B cell (primary cell): ENCODE results near the gene CRNKL1. TPM values are rescaled to one million over a fixed set of nuclear protein-coding genes. Genes with fewer than 3 reads are reported as not detected.

Experiments used
- ATAC-seq: fragments of 200-7000 bp; cut with Tn5 transposase; one replicate; pipeline ENCODE4 v1.10.0; 2021; ENCODE audit warnings: low read depth, mild to moderate bottlenecking, moderate number of reproducible peaks, moderate library complexity
- CTCF ChIA-PET: fragments of 350-600 bp; sonication (Branson Sonifier 250); formaldehyde crosslinking; loops from one replicate; lab custom pipeline; 2021; ENCODE audit warnings: antibody characterized with exemption, inconsistent platforms; lab: Charles Lee
- POLR2A ChIA-PET: fragments of 350-600 bp; sonication (Branson Sonifier 250); formaldehyde crosslinking; loops from one replicate; lab custom pipeline; 2021; ENCODE audit warnings: antibody characterized with exemption; lab: Charles Lee
- DNase-seq: peaks from one replicate; pipeline ENCODE4 v3.0.0; 2013
- H2AFZ ChIP-seq: 2 replicates; pipeline ENCODE4 v1.6.1; 2012; ENCODE audit warnings: mild to moderate bottlenecking, low read depth, low read length; ENCODE audit not compliant: insufficient read depth, poor library complexity, severe bottlenecking
- H3K27ac ChIP-seq, 2 donors: 1 replicate in 1 of 2; 2 replicates in 1 of 2; pipeline ENCODE4 v1.5.1; 2012 to 2013; ENCODE audit warnings: low read length in 2 of 2, mild to moderate bottlenecking in 2 of 2, moderate library complexity in 1 of 2
- H3K27me3 ChIP-seq, 4 experiments: fragments of 200-600 bp in 1 of 4; sonication (generic) in 1 of 4; replicated peaks in 1 of 4; 1 replicate in 2 of 4; 2 replicates in 2 of 4; pipeline versions ENCODE4 v1.6.1 to v1.7.0; 2013 to 2016; ENCODE audit warnings: low read length in 3 of 4, mild to moderate bottlenecking in 2 of 4, mixed read lengths in 1 of 4, moderate library complexity in 1 of 4; ENCODE audit not compliant: insufficient read depth in 4 of 4, control insufficient read depth in 3 of 4; ENCODE audit errors: control extremely low read depth in 1 of 4
- H3K36me3 ChIP-seq, 2 experiments: replicated peaks in 1 of 2; 1 replicate in 1 of 2; 2 replicates in 1 of 2; pipeline versions ENCODE4 v1.6.1 to v1.7.1; 2013; ENCODE audit warnings: low read length in 1 of 2; ENCODE audit not compliant: insufficient read depth in 2 of 2, control insufficient read depth in 1 of 2; ENCODE audit errors: control extremely low read depth in 1 of 2, extremely low read depth in 1 of 2
- H3K4me1 ChIP-seq, 2 donors: fragments of 200-600 bp in 1 of 2; sonication (generic) in 1 of 2; 1 replicate in 1 of 2; 2 replicates in 1 of 2; pipeline versions ENCODE4 v1.5.1 to v1.6.1; 2013 to 2017; ENCODE audit warnings: low read length in 2 of 2; ENCODE audit not compliant: control insufficient read depth in 2 of 2, insufficient read depth in 2 of 2
- H3K4me2 ChIP-seq: replicated peaks from 2 replicates; pipeline ENCODE3; 2012; ENCODE audit warnings: mild to moderate bottlenecking, low read depth, low read length; ENCODE audit not compliant: poor library complexity, severe bottlenecking
- H3K4me3 ChIP-seq, 5 experiments: fragments of 200-600 bp in 1 of 5; sonication (generic) in 1 of 5; 1 replicate in 3 of 5; 2 replicates in 2 of 5; pipeline versions ENCODE4 v1.5.1 to v1.7.0; 2011 to 2016; ENCODE audit warnings: low read length in 4 of 5, mild to moderate bottlenecking in 4 of 5, low read depth in 2 of 5, control low read depth in 1 of 5, moderate library complexity in 1 of 5; ENCODE audit not compliant: insufficient read depth in 1 of 5; ENCODE audit errors: control extremely low read depth in 1 of 5, extremely low read depth in 1 of 5
- H3K79me2 ChIP-seq: fragments of 200-600 bp; sonication (generic); one replicate; pipeline ENCODE4 v1.6.0; 2016; ENCODE audit warnings: low read length; ENCODE audit not compliant: control insufficient read depth, insufficient read depth
- H3K9ac ChIP-seq: fragments of 200-600 bp; sonication (generic); 2 replicates; pipeline ENCODE4 v1.6.1; 2017; ENCODE audit warnings: mild to moderate bottlenecking, low read length, moderate library complexity
- H3K9me3 ChIP-seq, 3 donors: one replicate each; pipeline versions ENCODE4 v1.6.1 to v1.7.1; 2013; ENCODE audit warnings: low read length in 2 of 3; ENCODE audit not compliant: control insufficient read depth in 2 of 3, insufficient read depth in 1 of 3; ENCODE audit errors: control extremely low read depth in 1 of 3
- H4K20me1 ChIP-seq: 2 replicates; pipeline ENCODE4 v1.6.0; 2012; ENCODE audit warnings: mild to moderate bottlenecking, low read length; ENCODE audit not compliant: insufficient read depth, control insufficient read depth, poor library complexity, severe bottlenecking
- H3K27ac Mint-ChIP-seq: one replicate; pipeline ENCODE4 v1.8.0; 2021; ENCODE audit warnings: mixed read lengths
- H3K27me3 Mint-ChIP-seq: one replicate; pipeline ENCODE4 v1.8.0; 2021; ENCODE audit warnings: mixed read lengths
- H3K4me1 Mint-ChIP-seq: one replicate; pipeline ENCODE4 v1.8.0; 2021; ENCODE audit warnings: mixed read lengths
- H3K4me3 Mint-ChIP-seq: one replicate; pipeline ENCODE4 v1.8.0; 2021; ENCODE audit warnings: mixed read lengths
- H3K9me3 Mint-ChIP-seq: one replicate; pipeline ENCODE4 v1.8.0; 2022; ENCODE audit warnings: mixed read lengths; ENCODE audit not compliant: insufficient read depth
- CTCF ChIP-seq: fragments of 200-600 bp; IDR thresholded peaks from one replicate; pipeline ENCODE4 v1.8.0; 2022; ENCODE audit warnings: antibody characterized with exemption, mild to moderate bottlenecking
- EZH2 ChIP-seq: IDR thresholded peaks from 2 replicates; pipeline ENCODE4 v1.6.1; 2012; ENCODE audit warnings: borderline replicate concordance, low read depth, mild to moderate bottlenecking, moderate library complexity, low read length; ENCODE audit not compliant: insufficient read depth, poor library complexity, severe bottlenecking
- WGBS: methylation state at CpG from one replicate; pipeline ENCODE4 v1.1.5; 2013; ENCODE audit warnings: missing lambda C conversion rate; ENCODE audit not compliant: insufficient coverage; 5-methylcytosine and 5-hydroxymethylcytosine counted together
- intact Hi-C: fragments of 100-400 bp; cut with micrococcal nuclease; formaldehyde crosslinking; loops from one replicate; pipeline ENCODE4 v1.10.0; 2022
- polyA plus RNA-seq: library from polyadenylated mRNA; depleted of rRNA; stranded (reverse); fragments of >200 nt; gene quantifications from 2 replicates; pipeline ENCODE4 v1.2.3, GENCODE V29; 2012
- total RNA-seq, 2 donors: library from RNA; stranded (reverse); fragments of 120-200 nt in 1 of 2; gene quantifications; 1 replicate in 1 of 2; 2 replicates in 1 of 2; pipeline versions ENCODE4 v1.2.3 to v1.2.4, GENCODE V29; 2013 to 2022

CRNKL1 gene
- total and polyA plus RNA-seq, 2 donors (not counting 1 experiment from before 2014, with no cell fraction given), result 3.9 to 25.5 TPM

- no peak overlapping the region for H3K27ac Mint-ChIP-seq
- H3K27ac ChIP-seq, result no peak overlapping the region
- intact Hi-C loops, result no loop called here
- H3K9me3 ChIP-seq, result no peaks in the 10 kb centered on the region
- H3K79me2 ChIP-seq, result no peaks in the 10 kb centered on the region
- TF ChIP-seq CTCF (no peak), EZH2 (no peak)
- H3K4me3 ChIP-seq, result no peak overlapping the region
- H3K9ac ChIP-seq, result no peak overlapping the region
- POLR2A ChIA-PET, result no interaction called here
- no peak for DNase-seq
- H3K4me3 Mint-ChIP-seq, result no peak overlapping the region
- peaks cover 9 to 80% of the 10 kb centered on the region in 2 experiments for H3K36me3 ChIP-seq
- no peaks in the 10 kb centered on the region for H3K27me3 Mint-ChIP-seq
- no peaks in the 10 kb centered on the region for H3K4me1 Mint-ChIP-seq
- H3K4me1 ChIP-seq, result no peaks in the 10 kb centered on the region
- no peak overlapping the region for H3K4me2 ChIP-seq
- peaks cover 14% of the 10 kb centered on the region for H4K20me1 ChIP-seq
- WGBS, result 100% methylated on average over 2 of the region's 4 CpGs
- CTCF ChIA-PET, result no interaction called here
- ATAC-seq, result no peak
- H3K27me3 ChIP-seq, result no peaks in the 10 kb centered on the region
- H3K9me3 Mint-ChIP-seq, result no peaks in the 10 kb centered on the region
- H2AFZ ChIP-seq, result no peak overlapping the region
These were observed 17.8 kb downstream of the CRNKL1 start for GRCh38 chr20:20034486-20034885.

- DNase-seq (no peak), ATAC-seq (no peak)
- 100% methylated on average over 1 of the region's 5 CpGs for WGBS
- Histone ChIP-seq H2AFZ (no peak overlapping the region), H3K27me3 (no peaks in the 10 kb centered on the region), H3K4me3 (no peak overlapping the region), H3K9ac (no peak overlapping the region), H3K79me2 (no peaks in the 10 kb centered on the region), H3K9me3 (no peaks in the 10 kb centered on the region), H4K20me1 (peaks cover 5% of the 10 kb centered on the region), H3K27ac (peak overlapping the region in 1 of 2 donors; percentile 32), H3K36me3 (peaks cover 11 to 70% of the 10 kb centered on the region in 2 experiments), H3K4me1 (no peaks in the 10 kb centered on the region), H3K4me2 (no peak overlapping the region)
- H3K9me3 Mint-ChIP-seq, result no peaks in the 10 kb centered on the region
- H3K27ac Mint-ChIP-seq, result no peak overlapping the region
- intact Hi-C loops, result no loop called here
- H3K4me3 Mint-ChIP-seq, result no peak overlapping the region
- no peaks in the 10 kb centered on the region for H3K4me1 Mint-ChIP-seq
- ChIA-PET CTCF (interaction anchor here (2.1 kb wide), 1 partner anchor 15 kb away, joined by 7 read pairs; the partner anchor contains the start of gene NAA20), POLR2A (no interaction called here)
- H3K27me3 Mint-ChIP-seq, result no peaks in the 10 kb centered on the region
- TF ChIP-seq CTCF, result no peak
- no peak for TF ChIP-seq EZH2
These were observed 20.5 kb downstream of the CRNKL1 start for GRCh38 chr20:20031790-20032189.
